Caco-2 (cell line): ENCODE measurements around the gene MCM3. TPM values are rescaled to one million over a fixed set of nuclear protein-coding genes. Genes with fewer than 3 reads are reported as not detected.

ENCODE experiments used
- BruUV-seq: library from RNA; stranded (reverse); fragments of 400-500 nt; replicated peaks from 2 replicates; lab custom pipeline; 2021; lab: Mats Ljungman, UMichigan
- CTCF ChIA-PET: fragments of 300-600 bp; sonication (Branson Sonifier 250); formaldehyde crosslinking; loops from one replicate; lab custom pipeline; 2022; ENCODE audit warnings: antibody characterized with exemption; lab: Charles Lee
- POLR2A ChIA-PET: fragments of 300-600 bp; sonication (Branson Sonifier 250); formaldehyde crosslinking; loops from one replicate; lab custom pipeline; 2022; ENCODE audit warnings: antibody characterized with exemption; lab: Charles Lee
- DNase-seq, 2 experiments: peaks; one replicate each; pipeline versions ENCODE4 v3.0.0 to v3.0.0-alpha.2; 2020 to 2022
- H3K27me3 ChIP-seq: replicated peaks from 2 replicates; pipeline ENCODE4 v1.6.0; 2011; ENCODE audit warnings: low read length; ENCODE audit not compliant: control insufficient read depth, insufficient read depth
- H3K36me3 ChIP-seq: 2 replicates; pipeline ENCODE4 v1.5.1; 2011; ENCODE audit warnings: low read length; ENCODE audit not compliant: control insufficient read depth, insufficient read depth
- H3K4me1 ChIP-seq: fragments of 250-450 bp; sonication (Bioruptor Pico); 2 replicates; pipeline ENCODE4 v1.5.1; 2020; ENCODE audit warnings: mild to moderate bottlenecking
- H3K4me3 ChIP-seq: 2 replicates; pipeline ENCODE4 v1.5.1; 2011; ENCODE audit warnings: low read depth, mild to moderate bottlenecking, control low read depth, low read length
- H3K9me3 ChIP-seq: fragments of 250-450 bp; sonication (Bioruptor Pico); 2 replicates; pipeline ENCODE4 v1.5.1; 2020; ENCODE audit warnings: mild to moderate bottlenecking, moderate library complexity
- H3K27ac Mint-ChIP-seq: one replicate; pipeline ENCODE4 v1.8.0; 2022; ENCODE audit warnings: mixed read lengths; ENCODE audit not compliant: unreplicated experiment
- H3K27me3 Mint-ChIP-seq: one replicate; pipeline ENCODE4 v1.8.0; 2022; ENCODE audit warnings: mixed read lengths; ENCODE audit not compliant: insufficient read depth, unreplicated experiment
- H3K36me3 Mint-ChIP-seq: one replicate; pipeline ENCODE4 v1.8.0; 2022; ENCODE audit warnings: mild to moderate bottlenecking, mixed read lengths; ENCODE audit not compliant: insufficient read depth, unreplicated experiment
- H3K4me1 Mint-ChIP-seq: one replicate; pipeline ENCODE4 v1.8.0; 2022; ENCODE audit warnings: low read depth, mixed read lengths; ENCODE audit not compliant: unreplicated experiment
- H3K4me3 Mint-ChIP-seq: one replicate; pipeline ENCODE4 v1.8.0; 2022; ENCODE audit warnings: mild to moderate bottlenecking, moderate library complexity, mixed read lengths; ENCODE audit not compliant: unreplicated experiment
- H3K9me3 Mint-ChIP-seq: one replicate; pipeline ENCODE4 v1.8.0; 2022; ENCODE audit warnings: mixed read lengths; ENCODE audit not compliant: unreplicated experiment
- intact Hi-C: fragments of 100-400 bp; cut with micrococcal nuclease; formaldehyde crosslinking; loops from one replicate; pipeline ENCODE4 v1.10.0; 2022; ENCODE audit not compliant: unreplicated experiment
- total RNA-seq: library from RNA; stranded (reverse); gene quantifications from 2 replicates; pipeline ENCODE4 v1.2.3, GENCODE V29; 2022
- TF ChIP-seq, protein P1 (sequence below), 2 experiments: fragments of 200-600 bp in 1 of 2; IDR thresholded peaks; 1 replicate in 1 of 2; 2 replicates in 1 of 2; pipeline versions ENCODE4 v1.5.1 to v1.8.0; 2011 to 2022; ENCODE audit warnings: antibody characterized with exemption in 1 of 2, control low read depth in 1 of 2, inconsistent platforms in 1 of 2, low read depth in 1 of 2, low read length in 1 of 2, mild to moderate bottlenecking in 1 of 2, moderate library complexity in 1 of 2; ENCODE audit not compliant: insufficient read depth in 1 of 2, severe bottlenecking in 1 of 2, unreplicated experiment in 1 of 2

The MCM3 gene
- total RNA-seq, 1 experiment from 2014 or later, result 151 TPM

DNA sequence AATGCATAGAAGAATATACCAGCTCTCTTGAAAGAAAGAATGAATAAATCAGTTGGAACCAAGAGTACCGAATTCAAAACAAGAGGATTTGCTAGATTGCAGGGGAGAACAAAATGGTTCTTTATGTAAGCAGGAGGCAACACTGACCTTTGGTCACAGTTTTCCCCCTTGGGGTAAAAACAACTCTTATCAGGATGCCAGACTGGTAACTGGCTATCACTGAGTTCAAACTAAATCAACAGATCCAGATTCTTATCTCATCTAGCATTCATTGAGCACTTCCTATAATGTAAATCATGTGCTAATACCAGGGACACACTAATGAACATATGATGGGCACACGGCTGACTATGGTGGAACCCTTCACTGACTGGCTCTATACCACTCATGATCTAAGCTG is 35.5 kb downstream of the MCM3 start:
- ChIA-PET POLR2A (no interaction called here), CTCF (no interaction called here)
- H3K36me3 ChIP-seq, result no peaks in the 10 kb centered on the region
- H3K27ac Mint-ChIP-seq, result no peak overlapping the region
- H3K27me3 Mint-ChIP-seq, result no peaks in the 10 kb centered on the region
- no peak overlapping the region for H3K4me3 ChIP-seq
- H3K4me1 Mint-ChIP-seq, result peaks cover 17% of the 10 kb centered on the region
- no peaks in the 10 kb centered on the region for H3K27me3 ChIP-seq
- no peaks in the 10 kb centered on the region for H3K36me3 Mint-ChIP-seq
- TF ChIP-seq, protein P1, sequence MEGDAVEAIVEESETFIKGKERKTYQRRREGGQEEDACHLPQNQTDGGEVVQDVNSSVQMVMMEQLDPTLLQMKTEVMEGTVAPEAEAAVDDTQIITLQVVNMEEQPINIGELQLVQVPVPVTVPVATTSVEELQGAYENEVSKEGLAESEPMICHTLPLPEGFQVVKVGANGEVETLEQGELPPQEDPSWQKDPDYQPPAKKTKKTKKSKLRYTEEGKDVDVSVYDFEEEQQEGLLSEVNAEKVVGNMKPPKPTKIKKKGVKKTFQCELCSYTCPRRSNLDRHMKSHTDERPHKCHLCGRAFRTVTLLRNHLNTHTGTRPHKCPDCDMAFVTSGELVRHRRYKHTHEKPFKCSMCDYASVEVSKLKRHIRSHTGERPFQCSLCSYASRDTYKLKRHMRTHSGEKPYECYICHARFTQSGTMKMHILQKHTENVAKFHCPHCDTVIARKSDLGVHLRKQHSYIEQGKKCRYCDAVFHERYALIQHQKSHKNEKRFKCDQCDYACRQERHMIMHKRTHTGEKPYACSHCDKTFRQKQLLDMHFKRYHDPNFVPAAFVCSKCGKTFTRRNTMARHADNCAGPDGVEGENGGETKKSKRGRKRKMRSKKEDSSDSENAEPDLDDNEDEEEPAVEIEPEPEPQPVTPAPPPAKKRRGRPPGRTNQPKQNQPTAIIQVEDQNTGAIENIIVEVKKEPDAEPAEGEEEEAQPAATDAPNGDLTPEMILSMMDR (IDR thresholded peaks at IDR 0.05; ENCODE audit: insufficient read depth in 1 of 2, low read depth in 1 of 2, low read length in 1 of 2, severe bottlenecking in 1 of 2, unreplicated experiment in 1 of 2), result no peak
- BruUV-seq, result no TSS peak
- no peak overlapping the region for H3K4me3 Mint-ChIP-seq
- intact Hi-C loops, result no loop called here
- no peaks in the 10 kb centered on the region for H3K9me3 ChIP-seq
- peaks cover 14% of the 10 kb centered on the region for H3K4me1 ChIP-seq
- DNase-seq, result peak in 1 of 2 experiments; percentile 44
- no peaks in the 10 kb centered on the region for H3K9me3 Mint-ChIP-seq

DNA sequence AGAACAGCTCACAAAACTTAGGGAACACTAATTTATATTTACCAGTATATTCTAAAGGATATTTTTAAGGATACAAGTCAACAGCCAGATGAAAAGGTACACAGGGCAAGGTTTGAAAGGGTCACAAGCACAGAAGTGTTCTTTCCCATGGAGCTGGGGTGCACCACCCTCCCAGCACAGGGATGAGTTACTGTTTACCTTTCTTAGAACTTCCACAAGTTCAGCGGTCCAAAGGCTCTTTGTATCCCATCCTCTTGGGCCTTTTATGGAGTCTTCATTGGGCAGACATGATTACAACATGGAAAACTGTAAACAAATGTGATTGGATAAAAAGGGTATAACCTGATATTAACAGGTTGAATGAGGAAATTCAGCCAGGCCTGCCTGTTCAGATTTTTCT is 39.1 kb downstream of the MCM3 start:
- H3K4me3 ChIP-seq, result no peak overlapping the region
- H3K36me3 Mint-ChIP-seq, result no peaks in the 10 kb centered on the region
- H3K4me1 ChIP-seq, result peaks cover 14% of the 10 kb centered on the region
- H3K27me3 ChIP-seq, result no peaks in the 10 kb centered on the region
- POLR2A ChIA-PET, result no interaction called here
- H3K4me1 Mint-ChIP-seq, result peaks cover 12% of the 10 kb centered on the region
- BruUV-seq, result no TSS peak
- H3K9me3 Mint-ChIP-seq, result no peaks in the 10 kb centered on the region
- no peak for DNase-seq
- no peak overlapping the region for H3K4me3 Mint-ChIP-seq
- no peaks in the 10 kb centered on the region for H3K9me3 ChIP-seq
- intact Hi-C loops, result no loop called here
- TF ChIP-seq, protein P1 (IDR thresholded peaks at IDR 0.05; ENCODE audit: insufficient read depth in 1 of 2, low read depth in 1 of 2, low read length in 1 of 2, severe bottlenecking in 1 of 2, unreplicated experiment in 1 of 2), result no peak
- H3K36me3 ChIP-seq, result no peaks in the 10 kb centered on the region
- no peaks in the 10 kb centered on the region for H3K27me3 Mint-ChIP-seq
- CTCF ChIA-PET, result no interaction called here
- no peak overlapping the region for H3K27ac Mint-ChIP-seq

DNA sequence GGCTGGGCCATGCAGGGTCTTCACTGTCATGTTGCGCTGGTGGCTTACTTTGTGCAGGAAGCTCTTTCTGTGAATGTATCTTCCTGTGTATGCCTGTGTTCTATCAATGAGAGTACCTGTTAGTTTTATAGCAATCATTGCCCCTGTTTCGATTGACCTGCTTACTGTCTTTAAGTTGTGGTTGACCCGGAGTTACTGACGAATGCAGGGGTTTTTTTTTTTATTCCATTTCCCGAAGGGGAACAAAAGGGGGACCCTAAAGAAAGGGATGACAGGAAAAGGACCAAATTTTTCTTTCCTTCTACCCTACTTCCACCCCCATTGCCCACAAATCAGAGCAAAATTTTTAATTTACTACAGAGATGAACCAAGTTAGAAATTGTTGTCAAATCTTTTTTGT is 40.1 kb downstream of the MCM3 start, which contains the start of gene IL17F:
Gene IL17F (minus strand): TSS at position 101 of the 400 bp plus-strand sequence. CDS start 71 bp downstream, at position 30.
- Mint-ChIP-seq H3K27me3 (no peaks in the 10 kb centered on the region), H3K4me1 (peaks cover 7% of the 10 kb centered on the region), H3K9me3 (no peaks in the 10 kb centered on the region), H3K36me3 (no peaks in the 10 kb centered on the region), H3K27ac (no peak within 1 kb of the TSS), H3K4me3 (no peak within 1 kb of the TSS)
- intact Hi-C loops, result no loop called here
- no TSS peak for BruUV-seq
- CTCF ChIA-PET, result no interaction called here
- POLR2A ChIA-PET, result no interaction called here
- Histone ChIP-seq H3K9me3 (no peaks in the 10 kb centered on the region), H3K4me1 (peaks cover 11% of the 10 kb centered on the region), H3K4me3 (no peak within 1 kb of the TSS), H3K36me3 (no peaks in the 10 kb centered on the region), H3K27me3 (no peaks in the 10 kb centered on the region)
- no peak for DNase-seq
- TF ChIP-seq, protein P1 (IDR thresholded peaks at IDR 0.05; ENCODE audit: insufficient read depth in 1 of 2, low read depth in 1 of 2, low read length in 1 of 2, severe bottlenecking in 1 of 2, unreplicated experiment in 1 of 2), result no peak
